GM19025 (cell line): ENCODE data around the gene ABCA2.
"Not testable (repeated sequence)": the region's sequence is repeated elsewhere in the genome, so short reads cannot be mapped to it uniquely, and the experiment has no call there.

ENCODE experiments used
- ATAC-seq: cut with Tn5 transposase; IDR thresholded peaks from one replicate; pipeline ENCODE4 v1.9.1; 2021; ENCODE audit warnings: mild to moderate bottlenecking, low read depth, moderate library complexity; ENCODE audit not compliant: unreplicated experiment

ABCA2 gene

GRCh38 chr9:137063311-137064026 lies 35.4 kb upstream of the ABCA2 start:
- ATAC-seq, result no peak

GRCh38 chr9:137062798-137063197 lies 34.8 kb upstream of the ABCA2 start:
- not testable (repeated sequence) for ATAC-seq

- no peak for ATAC-seq
Observed at GRCh38 chr9:137062384-137062783, 34.3 kb upstream of the ABCA2 start.

GRCh38 chr9:137058521-137059234 lies 30.6 kb upstream of the ABCA2 start:
- ATAC-seq, result no peak

- no peak for ATAC-seq
Observed at GRCh38 chr9:137057545-137057944, 29.5 kb upstream of the ABCA2 start.

- ATAC-seq, result no peak
Observed at GRCh38 chr9:137056739-137057415, 28.8 kb upstream of the ABCA2 start.

- ATAC-seq, result no peak
Observed at GRCh38 chr9:137055385-137056364, 27.6 kb upstream of the ABCA2 start.

- ATAC-seq, result no peak
Observed at GRCh38 chr9:137054932-137055384, 26.9 kb upstream of the ABCA2 start.

GRCh38 chr9:137053944-137054931 lies 26.2 kb upstream of the ABCA2 start, which contains the start of gene ENTPD2:
Gene ENTPD2 (minus strand): TSS chr9:137054061. CDS start chr9:137053997, 64 bp downstream.
- no peak for ATAC-seq

GRCh38 chr9:137052998-137053943 lies 25.2 kb upstream of the ABCA2 start:
- no peak for ATAC-seq

- ATAC-seq, result no peak
Observed at GRCh38 chr9:137052293-137052692, 24.3 kb upstream of the ABCA2 start.

- ATAC-seq, result no peak
Observed at GRCh38 chr9:137051145-137051724, 23.2 kb upstream of the ABCA2 start.

GRCh38 chr9:137050570-137050969 lies 22.5 kb upstream of the ABCA2 start:
- no peak for ATAC-seq

GRCh38 chr9:137049544-137050449 lies 21.8 kb upstream of the ABCA2 start:
- ATAC-seq, result no peak

GRCh38 chr9:137048655-137049543 lies 20.9 kb upstream of the ABCA2 start:
- ATAC-seq, result no peak
